DND-41 (cell line): ENCODE results near the gene SIL1.

Experiments
- EZH2 ChIP-seq: IDR thresholded peaks from 3 replicates; pipeline ENCODE4 v1.6.1; 2012; ENCODE audit warnings: borderline replicate concordance, low read depth, mild to moderate bottlenecking, moderate library complexity, low read length, inconsistent platforms; ENCODE audit not compliant: severe bottlenecking
- TF ChIP-seq, protein P1 (sequence below): IDR thresholded peaks from 2 replicates; pipeline ENCODE4 v1.5.1; 2012; ENCODE audit warnings: borderline replicate concordance, low read length, moderate library complexity, mild to moderate bottlenecking; ENCODE audit not compliant: poor library complexity, severe bottlenecking; ENCODE audit errors: extremely low read depth

DNA sequence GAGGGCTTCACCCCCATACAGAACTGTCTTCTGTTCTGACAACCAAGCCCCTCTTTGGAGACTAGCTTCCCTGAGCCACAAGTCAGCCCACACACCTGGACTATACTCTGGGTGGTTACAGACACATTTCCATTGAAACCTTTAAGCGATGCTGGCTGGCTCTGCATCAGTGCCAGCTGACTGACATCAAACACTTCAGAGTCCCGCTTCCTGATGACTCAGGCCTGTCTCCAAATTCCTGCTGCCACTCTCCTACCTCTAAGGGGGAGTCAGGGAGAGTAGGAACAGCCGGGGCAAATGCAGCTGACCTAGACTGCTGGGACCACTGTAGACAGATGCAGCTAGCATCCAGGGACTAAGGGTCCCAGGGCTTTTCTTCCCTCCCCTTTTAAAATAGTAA lies 59.4 kb downstream of the SIL1 start:
- TF ChIP-seq, protein P1, sequence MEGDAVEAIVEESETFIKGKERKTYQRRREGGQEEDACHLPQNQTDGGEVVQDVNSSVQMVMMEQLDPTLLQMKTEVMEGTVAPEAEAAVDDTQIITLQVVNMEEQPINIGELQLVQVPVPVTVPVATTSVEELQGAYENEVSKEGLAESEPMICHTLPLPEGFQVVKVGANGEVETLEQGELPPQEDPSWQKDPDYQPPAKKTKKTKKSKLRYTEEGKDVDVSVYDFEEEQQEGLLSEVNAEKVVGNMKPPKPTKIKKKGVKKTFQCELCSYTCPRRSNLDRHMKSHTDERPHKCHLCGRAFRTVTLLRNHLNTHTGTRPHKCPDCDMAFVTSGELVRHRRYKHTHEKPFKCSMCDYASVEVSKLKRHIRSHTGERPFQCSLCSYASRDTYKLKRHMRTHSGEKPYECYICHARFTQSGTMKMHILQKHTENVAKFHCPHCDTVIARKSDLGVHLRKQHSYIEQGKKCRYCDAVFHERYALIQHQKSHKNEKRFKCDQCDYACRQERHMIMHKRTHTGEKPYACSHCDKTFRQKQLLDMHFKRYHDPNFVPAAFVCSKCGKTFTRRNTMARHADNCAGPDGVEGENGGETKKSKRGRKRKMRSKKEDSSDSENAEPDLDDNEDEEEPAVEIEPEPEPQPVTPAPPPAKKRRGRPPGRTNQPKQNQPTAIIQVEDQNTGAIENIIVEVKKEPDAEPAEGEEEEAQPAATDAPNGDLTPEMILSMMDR: no peak
- TF ChIP-seq EZH2: no peak
